GM10266 (cell line): Measurements from ENCODE around the gene GLS.
A peak's percentile ranks its signal among the peaks of the same experiment; 100 is the strongest.
"Not testable (repeated sequence)": the region's sequence is repeated elsewhere in the genome, so short reads cannot be mapped to it uniquely, and the experiment has no call there.

Source experiments
- DNase-seq: peaks from one replicate; pipeline ENCODE4 v3.0.0; 2012; ENCODE audit errors: extremely low spot score
- CTCF ChIP-seq: IDR thresholded peaks from 2 replicates; pipeline ENCODE4 v1.5.1; 2012; ENCODE audit warnings: mild to moderate bottlenecking, low read depth; ENCODE audit not compliant: control insufficient read depth, insufficient read depth; ENCODE audit errors: missing control alignments

The GLS gene

GRCh38 chr2:190947141-190947540 is 66.5 kb downstream of the GLS start:
- DNase-seq = no peak
- TF ChIP-seq CTCF = no peak

GRCh38 chr2:190947711-190948251 is 67.2 kb downstream of the GLS start:
- peak; percentile 10 for DNase-seq
- peak; percentile 42 for TF ChIP-seq CTCF

DNA sequence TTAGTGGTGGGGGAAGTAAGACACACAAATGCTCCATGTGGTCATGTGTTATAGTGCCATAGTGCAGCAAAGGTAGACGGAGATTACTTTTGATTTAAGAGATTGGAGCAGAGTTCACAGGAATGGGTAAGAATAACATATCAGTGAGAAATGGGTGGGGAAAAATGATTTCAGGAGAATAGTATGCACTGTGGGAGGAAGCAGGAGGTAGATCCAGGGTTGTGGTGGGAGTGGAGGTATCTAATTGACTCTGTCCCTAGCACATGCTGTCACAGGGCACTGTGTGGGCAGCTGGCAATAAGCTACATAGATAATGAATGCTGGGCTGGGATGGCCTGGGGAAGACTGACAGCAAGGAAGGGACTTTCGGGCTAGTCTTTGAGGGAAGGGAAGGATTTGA is 68.0 kb downstream of the GLS start:
- DNase-seq = no peak
- no peak for TF ChIP-seq CTCF

DNA sequence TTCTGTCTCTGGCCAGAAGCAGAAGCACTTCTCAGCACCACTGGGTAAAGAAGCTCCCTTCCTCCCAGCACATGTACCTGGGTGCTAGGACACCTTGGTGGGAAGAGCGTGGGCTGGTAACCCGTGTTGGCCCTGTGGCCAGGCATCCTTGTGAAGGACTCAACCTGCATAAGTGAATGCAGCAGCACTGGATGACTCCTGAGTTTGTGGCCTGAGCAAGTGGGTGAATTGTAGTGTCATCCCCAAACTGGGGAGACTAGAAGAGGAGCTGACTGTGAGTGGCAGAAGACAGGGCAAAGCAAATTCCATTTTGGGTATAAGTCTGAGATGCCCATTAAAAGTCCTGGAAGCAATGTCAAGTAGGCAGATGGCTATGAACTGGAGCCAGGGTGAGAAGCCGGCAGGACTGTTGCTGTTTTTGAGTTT is 70.0 kb downstream of the GLS start:
- no peak for TF ChIP-seq CTCF
- DNase-seq = no peak

GRCh38 chr2:190953257-190953656 is 72.6 kb downstream of the GLS start:
- TF ChIP-seq CTCF = no peak
- DNase-seq = no peak

- TF ChIP-seq CTCF = no peak
- no peak for DNase-seq
Measured at GRCh38 chr2:190959911-190960788, 79.5 kb downstream of the GLS start.

DNA sequence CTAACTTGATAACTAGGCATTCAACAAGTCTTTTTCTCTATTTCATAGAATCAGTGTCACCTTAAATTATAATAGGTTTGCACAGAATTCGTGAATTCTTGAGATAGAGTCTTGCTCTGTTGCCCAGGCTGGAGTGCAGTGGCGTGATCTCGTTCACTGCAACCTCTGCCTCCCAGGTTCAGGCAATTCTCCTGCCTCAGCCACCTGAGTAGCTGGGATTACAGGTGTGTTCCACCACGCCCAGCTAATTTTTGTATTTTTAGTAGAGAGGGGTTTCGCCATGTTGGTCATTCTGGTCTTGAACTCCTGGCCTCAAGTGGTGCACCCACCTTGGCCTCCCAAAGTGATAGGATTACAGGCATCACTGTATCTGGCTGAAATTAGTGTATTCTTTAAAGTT is 80.5 kb downstream of the GLS start:
- DNase-seq = not testable (repeated sequence)
